Right lobe of liver (tissue), 4 donors: ENCODE data around the gene EYA2.

Experiments used
- CTCF ChIP-seq, 4 donors: fragments of 200-600 bp in 3 of 4; fragments of 450-650 bp in 1 of 4; IDR thresholded peaks; one replicate each; pipeline versions ENCODE4 v1.5.1 to v1.8.0; 2016 to 2022; ENCODE audit warnings: antibody characterized with exemption in 4 of 4, mild to moderate bottlenecking in 2 of 4
- POLR2A ChIP-seq: fragments of 450-650 bp; IDR thresholded peaks from one replicate; pipeline ENCODE4 v1.6.1; 2017; ENCODE audit warnings: antibody characterized with exemption, mild to moderate bottlenecking
- donor health status: DM: no; HTN: no; CAD: no.
- donor health status: DM: no; HTN: no; CAD: no.
- donor health status: DM: no; HTN: yes; CAD: no.

GRCh38 chr20:47008842-47009518 is 114.3 kb downstream of the EYA2 start:
- TF ChIP-seq POLR2A (no peak), CTCF (IDR thresholded peaks at IDR 0.05) (no peak)
